CD14-positive monocyte (primary cell): Measurements from ENCODE around the gene LRP1B. TPM values are rescaled to one million over a fixed set of nuclear protein-coding genes. Genes with fewer than 3 reads are reported as not detected.

ENCODE experiments used
- DNase-seq, 3 donors: peaks; one replicate each; pipeline ENCODE4 v3.0.0-alpha.2; 2011 to 2022
- H2AFZ ChIP-seq: 2 replicates; pipeline ENCODE4 v1.6.0; 2012; ENCODE audit warnings: mild to moderate bottlenecking, low read depth, low read length, inconsistent platforms; ENCODE audit not compliant: insufficient read depth, poor library complexity, severe bottlenecking
- H3K27ac ChIP-seq, 2 donors: 1 replicate in 1 of 2; 2 replicates in 1 of 2; pipeline ENCODE4 v1.5.1; 2012 to 2013; ENCODE audit warnings: low read length in 2 of 2, control low read depth in 1 of 2, inconsistent platforms in 1 of 2, low read depth in 1 of 2, mild to moderate bottlenecking in 1 of 2
- H3K27me3 ChIP-seq, 2 donors: one replicate each; pipeline versions ENCODE4 v1.6.0 to v1.6.1; 2011 to 2013; ENCODE audit warnings: low read length in 2 of 2; ENCODE audit not compliant: control insufficient read depth in 2 of 2, insufficient read depth in 2 of 2
- H3K36me3 ChIP-seq, 2 donors: replicated peaks in 1 of 2; 1 replicate in 1 of 2; 2 replicates in 1 of 2; pipeline versions ENCODE4 v1.5.1 to v1.6.1; 2012 to 2013; ENCODE audit warnings: low read length in 2 of 2, control low read depth in 1 of 2, inconsistent platforms in 1 of 2, mild to moderate bottlenecking in 1 of 2; ENCODE audit not compliant: insufficient read depth in 2 of 2, control insufficient read depth in 1 of 2
- H3K4me1 ChIP-seq, 2 donors: 1 replicate in 1 of 2; 2 replicates in 1 of 2; pipeline versions ENCODE4 v1.5.1 to v1.6.1; 2012 to 2013; ENCODE audit warnings: low read length in 2 of 2, control low read depth in 1 of 2, inconsistent platforms in 1 of 2, mild to moderate bottlenecking in 1 of 2, moderate library complexity in 1 of 2; ENCODE audit not compliant: insufficient read depth in 2 of 2, control insufficient read depth in 1 of 2
- H3K4me2 ChIP-seq: replicated peaks from 2 replicates; pipeline ENCODE3; 2012; ENCODE audit warnings: low read length, moderate library complexity, mild to moderate bottlenecking; ENCODE audit not compliant: poor library complexity, severe bottlenecking; ENCODE audit errors: extremely low read depth
- H3K4me3 ChIP-seq, 3 experiments: fragments of 200-600 bp in 1 of 3; sonication (generic) in 1 of 3; replicated peaks in 1 of 3; 1 replicate in 2 of 3; 2 replicates in 1 of 3; pipeline ENCODE4 v1.5.1; 2011 to 2013; ENCODE audit warnings: low read length in 3 of 3, mild to moderate bottlenecking in 3 of 3, control low read depth in 2 of 3, low read depth in 2 of 3, inconsistent platforms in 1 of 3, moderate library complexity in 1 of 3
- H3K79me2 ChIP-seq: 2 replicates; pipeline ENCODE4 v1.6.0; 2012; ENCODE audit warnings: mild to moderate bottlenecking, control low read depth, inconsistent platforms, low read length, moderate library complexity; ENCODE audit not compliant: insufficient read depth
- H3K9ac ChIP-seq: 2 replicates; pipeline ENCODE4 v1.6.0; 2017; ENCODE audit warnings: low read length, mild to moderate bottlenecking; ENCODE audit not compliant: insufficient read depth, poor library complexity, severe bottlenecking
- H3K9me3 ChIP-seq, 2 donors: replicated peaks in 1 of 2; 1 replicate in 1 of 2; 2 replicates in 1 of 2; pipeline versions ENCODE4 v1.5.1 to v1.6.1; 2012 to 2013; ENCODE audit warnings: low read length in 2 of 2, control low read depth in 1 of 2; ENCODE audit not compliant: control insufficient read depth in 1 of 2, insufficient read depth in 1 of 2
- H4K20me1 ChIP-seq: 2 replicates; pipeline ENCODE4 v1.6.0; 2012; ENCODE audit warnings: mild to moderate bottlenecking, low read length, control low read depth, moderate library complexity; ENCODE audit not compliant: insufficient read depth
- H3K27ac Mint-ChIP-seq, 7 donors: one replicate each; pipeline ENCODE4 v1.8.0; 2020; ENCODE audit warnings: mild to moderate bottlenecking in 7 of 7, mixed read lengths in 7 of 7, moderate library complexity in 6 of 7, inconsistent platforms in 2 of 7
- H3K27me3 Mint-ChIP-seq, 3 donors: one replicate each; pipeline ENCODE4 v1.8.0; 2021 to 2022; ENCODE audit warnings: low read depth in 3 of 3, mild to moderate bottlenecking in 3 of 3, mixed read lengths in 3 of 3, moderate library complexity in 3 of 3, inconsistent platforms in 1 of 3
- H3K36me3 Mint-ChIP-seq, 2 donors: one replicate each; pipeline ENCODE4 v1.8.0; 2020; ENCODE audit warnings: mixed read lengths in 2 of 2, inconsistent platforms in 1 of 2, mild to moderate bottlenecking in 1 of 2
- H3K4me1 Mint-ChIP-seq: one replicate; pipeline ENCODE4 v1.8.0; 2020; ENCODE audit warnings: mild to moderate bottlenecking, mixed read lengths
- H3K4me3 Mint-ChIP-seq, 2 donors: one replicate each; pipeline ENCODE4 v1.8.0; 2020; ENCODE audit warnings: mild to moderate bottlenecking in 2 of 2, mixed read lengths in 2 of 2, moderate library complexity in 1 of 2
- H3K9me3 Mint-ChIP-seq, 7 donors: one replicate each; pipeline ENCODE4 v1.8.0; 2020 to 2022; ENCODE audit warnings: mixed read lengths in 7 of 7, mild to moderate bottlenecking in 6 of 7, moderate library complexity in 6 of 7, inconsistent platforms in 2 of 7
- CTCF ChIP-seq: fragments of 200-600 bp; IDR thresholded peaks from one replicate; pipeline ENCODE4 v1.8.0; 2022; ENCODE audit warnings: antibody characterized with exemption, mild to moderate bottlenecking
- WGBS: methylation state at CpG from one replicate; pipeline ENCODE4 v1.1.5; 2013; ENCODE audit warnings: missing lambda C conversion rate; ENCODE audit not compliant: insufficient coverage; 5-methylcytosine and 5-hydroxymethylcytosine counted together
- intact Hi-C, 2 donors: fragments of 100-400 bp; cut with micrococcal nuclease; formaldehyde crosslinking; loops; one replicate each; pipeline versions ENCODE4 v1.15.0 to v1.15.1; 2023
- polyA plus RNA-seq, 3 donors: library from polyadenylated mRNA; depleted of rRNA in 1 of 3; unstranded in 2 of 3; stranded (reverse) in 1 of 3; fragments of 300-500 nt in 2 of 3; fragments of >200 nt in 1 of 3; fragmentation: Illumina TruSeq in 2 of 3; gene quantifications; 1 replicate in 2 of 3; 2 replicates in 1 of 3; pipeline ENCODE4 v1.2.3, GENCODE V29; 2012 to 2021

Gene LRP1B
- polyA plus RNA-seq, 3 donors = not detected

GRCh38 chr2:141579071-141579470 is 551.7 kb downstream of the LRP1B start:
- intact Hi-C loops = no loop called here
- Mint-ChIP-seq H3K9me3 (peaks cover 0 to 3% (median 2%) of the 10 kb centered on the region in 7 donors), H3K4me3 (no peak overlapping the region), H3K27ac (no peak overlapping the region), H3K4me1 (no peaks in the 10 kb centered on the region), H3K27me3 (no peaks in the 10 kb centered on the region), H3K36me3 (no peaks in the 10 kb centered on the region)
- no peak for DNase-seq
- no peaks in the 10 kb centered on the region for H3K4me1 ChIP-seq
- no peaks in the 10 kb centered on the region for H4K20me1 ChIP-seq
- H3K79me2 ChIP-seq = no peaks in the 10 kb centered on the region
- no peak overlapping the region for H2AFZ ChIP-seq
- H3K27me3 ChIP-seq = no peaks in the 10 kb centered on the region
- H3K9me3 ChIP-seq = no peaks in the 10 kb centered on the region
- no peak overlapping the region for H3K9ac ChIP-seq
- H3K36me3 ChIP-seq = no peaks in the 10 kb centered on the region
- TF ChIP-seq CTCF = no peak
- H3K4me3 ChIP-seq = no peak overlapping the region
- H3K4me2 ChIP-seq = no peak overlapping the region
- H3K27ac ChIP-seq = no peak overlapping the region
- WGBS = 100% methylated on average over 3 of the region's 5 CpGs

GRCh38 chr2:141570474-141571131 is 560.2 kb downstream of the LRP1B start:
- no peaks in the 10 kb centered on the region for H4K20me1 ChIP-seq
- no peak overlapping the region for H3K27ac ChIP-seq
- H3K4me1 Mint-ChIP-seq = no peaks in the 10 kb centered on the region
- TF ChIP-seq CTCF = no peak
- DNase-seq = no peak
- H3K27me3 ChIP-seq = no peaks in the 10 kb centered on the region
- H3K27ac Mint-ChIP-seq = no peak overlapping the region
- H3K36me3 ChIP-seq = no peaks in the 10 kb centered on the region
- no peak overlapping the region for H3K4me3 ChIP-seq
- no peaks in the 10 kb centered on the region for H3K36me3 Mint-ChIP-seq
- H3K79me2 ChIP-seq = no peaks in the 10 kb centered on the region
- H3K4me2 ChIP-seq = no peak overlapping the region
- WGBS = 84% methylated on average over 9 of the region's 10 CpGs
- no peaks in the 10 kb centered on the region for H3K4me1 ChIP-seq
- intact Hi-C loops = no loop called here
- no peak overlapping the region for H2AFZ ChIP-seq
- no peak overlapping the region for H3K4me3 Mint-ChIP-seq
- no peak overlapping the region for H3K9ac ChIP-seq
- no peaks in the 10 kb centered on the region for H3K9me3 ChIP-seq
- H3K27me3 Mint-ChIP-seq = peaks cover 0 to 2% (median 0%) of the 10 kb centered on the region in 3 donors
- H3K9me3 Mint-ChIP-seq = peaks cover 2 to 13% (median 11%) of the 10 kb centered on the region in 7 donors
